HL-60 (cell line): ENCODE results near the gene SLC6A8.

Experiments used
- DNase-seq, 2 experiments: peaks; one replicate each; pipeline ENCODE4 v3.0.0-alpha.2; 2010 to 2020; ENCODE audit warnings: low read depth in 1 of 2, low spot score in 1 of 2
- H3K27ac ChIP-seq: fragments of 250-450 bp; sonication (Bioruptor Pico); replicated peaks from 2 replicates; pipeline ENCODE4 v1.5.1; 2020; ENCODE audit warnings: mild to moderate bottlenecking, moderate library complexity
- H3K27me3 ChIP-seq: fragments of 250-450 bp; sonication (Bioruptor Pico); 2 replicates; pipeline ENCODE4 v1.5.1; 2021; ENCODE audit warnings: mild to moderate bottlenecking, moderate library complexity; ENCODE audit not compliant: insufficient read depth, poor library complexity, severe bottlenecking
- H3K4me3 ChIP-seq: replicated peaks from 2 replicates; pipeline ENCODE4 v1.5.1; 2011; ENCODE audit warnings: mild to moderate bottlenecking, control low read depth, low read length; ENCODE audit not compliant: insufficient read depth
- GABPA ChIP-seq: IDR thresholded peaks from 2 replicates; pipeline ENCODE4 v1.6.1; 2012; ENCODE audit warnings: low read depth
- POLR2AphosphoS5 ChIP-seq: IDR thresholded peaks from 2 replicates; pipeline ENCODE4 v1.6.1; 2012; ENCODE audit warnings: low read depth
- SPI1 ChIP-seq: IDR thresholded peaks from 2 replicates; pipeline ENCODE4 v1.6.1; 2012; ENCODE audit warnings: low read depth, mild to moderate bottlenecking, borderline replicate concordance
- TF ChIP-seq, protein P1 (sequence below): IDR thresholded peaks from one replicate; pipeline ENCODE4 v1.5.1; 2011; ENCODE audit warnings: low read length, control low read depth, inconsistent platforms; ENCODE audit not compliant: insufficient read depth
- TF ChIP-seq, protein P2 (sequence below): IDR thresholded peaks from 2 replicates; pipeline ENCODE4 v1.6.1; 2012; ENCODE audit warnings: low read depth; ENCODE audit not compliant: insufficient replicate concordance

Gene SLC6A8

DNA sequence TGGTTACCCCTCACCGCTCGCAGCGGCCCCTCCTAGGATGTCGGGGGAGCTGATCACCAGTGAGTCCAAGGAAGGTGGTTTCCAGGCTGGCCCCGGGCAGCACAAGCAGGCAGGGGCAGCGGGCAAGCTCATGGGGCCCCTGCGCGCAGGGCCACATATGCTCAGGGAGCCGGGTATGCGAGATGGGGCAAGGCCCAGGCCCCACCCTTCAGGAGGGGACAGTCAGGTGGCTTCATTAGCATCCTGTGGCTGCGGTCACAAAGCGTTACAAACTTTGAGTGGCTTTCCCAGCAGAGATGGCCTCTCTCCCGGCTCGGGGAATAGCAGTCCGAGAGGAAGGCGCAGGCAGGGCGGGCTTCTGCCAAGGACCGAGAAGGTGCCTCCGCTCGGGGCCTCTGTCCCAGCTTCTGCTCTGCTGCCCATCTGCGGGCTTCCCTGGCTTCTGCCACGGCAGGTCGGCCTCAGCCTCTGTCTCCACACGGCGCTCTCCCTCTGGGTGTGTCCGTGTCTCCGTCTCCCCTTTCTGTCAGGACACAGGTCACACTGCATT is 50.4 kb downstream of the SLC6A8 start:
- no peak for DNase-seq
- TF ChIP-seq SPI1: no peak
- TF ChIP-seq, protein P1, sequence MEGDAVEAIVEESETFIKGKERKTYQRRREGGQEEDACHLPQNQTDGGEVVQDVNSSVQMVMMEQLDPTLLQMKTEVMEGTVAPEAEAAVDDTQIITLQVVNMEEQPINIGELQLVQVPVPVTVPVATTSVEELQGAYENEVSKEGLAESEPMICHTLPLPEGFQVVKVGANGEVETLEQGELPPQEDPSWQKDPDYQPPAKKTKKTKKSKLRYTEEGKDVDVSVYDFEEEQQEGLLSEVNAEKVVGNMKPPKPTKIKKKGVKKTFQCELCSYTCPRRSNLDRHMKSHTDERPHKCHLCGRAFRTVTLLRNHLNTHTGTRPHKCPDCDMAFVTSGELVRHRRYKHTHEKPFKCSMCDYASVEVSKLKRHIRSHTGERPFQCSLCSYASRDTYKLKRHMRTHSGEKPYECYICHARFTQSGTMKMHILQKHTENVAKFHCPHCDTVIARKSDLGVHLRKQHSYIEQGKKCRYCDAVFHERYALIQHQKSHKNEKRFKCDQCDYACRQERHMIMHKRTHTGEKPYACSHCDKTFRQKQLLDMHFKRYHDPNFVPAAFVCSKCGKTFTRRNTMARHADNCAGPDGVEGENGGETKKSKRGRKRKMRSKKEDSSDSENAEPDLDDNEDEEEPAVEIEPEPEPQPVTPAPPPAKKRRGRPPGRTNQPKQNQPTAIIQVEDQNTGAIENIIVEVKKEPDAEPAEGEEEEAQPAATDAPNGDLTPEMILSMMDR: no peak
- TF ChIP-seq POLR2AphosphoS5: no peak
- TF ChIP-seq, protein P2, sequence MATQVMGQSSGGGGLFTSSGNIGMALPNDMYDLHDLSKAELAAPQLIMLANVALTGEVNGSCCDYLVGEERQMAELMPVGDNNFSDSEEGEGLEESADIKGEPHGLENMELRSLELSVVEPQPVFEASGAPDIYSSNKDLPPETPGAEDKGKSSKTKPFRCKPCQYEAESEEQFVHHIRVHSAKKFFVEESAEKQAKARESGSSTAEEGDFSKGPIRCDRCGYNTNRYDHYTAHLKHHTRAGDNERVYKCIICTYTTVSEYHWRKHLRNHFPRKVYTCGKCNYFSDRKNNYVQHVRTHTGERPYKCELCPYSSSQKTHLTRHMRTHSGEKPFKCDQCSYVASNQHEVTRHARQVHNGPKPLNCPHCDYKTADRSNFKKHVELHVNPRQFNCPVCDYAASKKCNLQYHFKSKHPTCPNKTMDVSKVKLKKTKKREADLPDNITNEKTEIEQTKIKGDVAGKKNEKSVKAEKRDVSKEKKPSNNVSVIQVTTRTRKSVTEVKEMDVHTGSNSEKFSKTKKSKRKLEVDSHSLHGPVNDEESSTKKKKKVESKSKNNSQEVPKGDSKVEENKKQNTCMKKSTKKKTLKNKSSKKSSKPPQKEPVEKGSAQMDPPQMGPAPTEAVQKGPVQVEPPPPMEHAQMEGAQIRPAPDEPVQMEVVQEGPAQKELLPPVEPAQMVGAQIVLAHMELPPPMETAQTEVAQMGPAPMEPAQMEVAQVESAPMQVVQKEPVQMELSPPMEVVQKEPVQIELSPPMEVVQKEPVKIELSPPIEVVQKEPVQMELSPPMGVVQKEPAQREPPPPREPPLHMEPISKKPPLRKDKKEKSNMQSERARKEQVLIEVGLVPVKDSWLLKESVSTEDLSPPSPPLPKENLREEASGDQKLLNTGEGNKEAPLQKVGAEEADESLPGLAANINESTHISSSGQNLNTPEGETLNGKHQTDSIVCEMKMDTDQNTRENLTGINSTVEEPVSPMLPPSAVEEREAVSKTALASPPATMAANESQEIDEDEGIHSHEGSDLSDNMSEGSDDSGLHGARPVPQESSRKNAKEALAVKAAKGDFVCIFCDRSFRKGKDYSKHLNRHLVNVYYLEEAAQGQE: no peak
- TF ChIP-seq GABPA: no peak
- Histone ChIP-seq H3K4me3 (no peak overlapping the region), H3K27ac (no peak overlapping the region), H3K27me3 (no peaks in the 10 kb centered on the region)

DNA sequence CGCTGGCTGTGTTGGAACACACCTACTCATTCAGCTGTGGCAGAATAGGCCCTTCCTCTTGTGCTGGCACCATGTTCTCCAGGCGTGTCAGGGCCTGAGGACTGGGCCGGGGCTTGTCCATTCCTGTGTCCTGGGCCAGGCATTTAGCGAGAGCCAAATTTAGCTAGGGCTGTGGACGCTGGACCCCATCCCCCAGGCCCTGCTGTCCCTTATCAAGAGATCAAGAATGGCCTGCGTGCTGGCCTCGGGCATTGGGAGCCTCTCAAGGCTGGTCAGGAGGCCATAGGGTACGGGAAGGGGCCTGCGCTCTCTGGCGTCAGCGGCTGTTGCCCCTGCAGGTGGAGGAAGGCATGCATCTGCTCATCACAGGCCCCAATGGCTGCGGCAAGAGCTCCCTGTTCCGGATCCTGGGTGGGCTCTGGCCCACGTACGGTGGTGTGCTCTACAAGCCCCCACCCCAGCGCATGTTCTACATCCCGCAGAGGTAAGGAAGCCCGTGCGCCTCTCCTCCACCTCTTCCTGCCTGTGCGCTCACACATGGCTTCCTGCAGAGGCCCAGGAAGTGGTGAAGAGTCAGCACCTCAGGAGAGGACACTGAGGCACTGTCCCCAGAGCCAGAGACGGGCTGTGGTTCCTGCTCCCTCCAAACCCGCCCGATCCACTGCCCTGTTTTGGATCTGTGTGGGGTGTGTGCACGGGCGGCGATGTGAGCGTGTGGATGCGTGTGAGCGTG is 52.2 kb downstream of the SLC6A8 start:
- Histone ChIP-seq H3K27ac (no peak overlapping the region), H3K4me3 (no peak overlapping the region), H3K27me3 (no peaks in the 10 kb centered on the region)
- TF ChIP-seq GABPA: no peak
- TF ChIP-seq, protein P2: no peak
- TF ChIP-seq, protein P1: no peak
- no peak for TF ChIP-seq POLR2AphosphoS5
- TF ChIP-seq SPI1: no peak
- no peak for DNase-seq

DNA sequence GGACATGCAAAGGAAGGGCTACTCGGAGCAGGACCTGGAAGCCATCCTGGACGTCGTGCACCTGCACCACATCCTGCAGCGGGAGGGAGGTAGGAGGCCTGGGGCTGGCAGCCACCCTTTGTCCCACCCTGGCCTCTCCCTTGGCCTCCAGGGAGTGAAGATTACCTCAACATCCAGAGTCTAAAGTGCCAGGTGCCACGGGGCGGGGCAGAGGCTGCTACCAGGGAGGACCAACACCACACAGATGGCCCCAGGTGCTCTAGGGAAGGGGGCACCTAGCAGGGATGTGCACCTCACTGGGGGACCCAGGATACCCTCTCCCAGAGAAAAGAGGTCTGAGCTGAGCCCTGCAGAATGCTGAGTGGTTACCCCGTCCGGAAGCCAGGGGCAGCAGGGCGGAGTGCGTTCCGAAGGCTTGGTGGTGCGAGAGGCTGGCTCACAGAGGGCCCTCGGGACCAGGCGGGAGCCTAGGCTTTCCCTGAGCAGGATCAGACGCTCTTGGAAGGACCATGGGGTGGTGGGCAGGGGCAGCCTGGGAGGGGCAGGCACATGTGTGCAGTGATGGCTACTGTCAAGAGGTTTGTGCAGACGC is 53.0 kb downstream of the SLC6A8 start:
- H3K27ac ChIP-seq: no peak overlapping the region
- H3K27me3 ChIP-seq: no peaks in the 10 kb centered on the region
- TF ChIP-seq, protein P1: no peak
- TF ChIP-seq, protein P2: no peak
- TF ChIP-seq SPI1 (no peak), POLR2AphosphoS5 (no peak), GABPA (no peak)
- no peak overlapping the region for H3K4me3 ChIP-seq
- no peak for DNase-seq
